C4-2B (cell line): ENCODE measurements around the gene SQSTM1.

Experiments
- H3K27ac ChIP-seq: fragments of 450-650 bp; 2 replicates; pipeline ENCODE4 v1.5.1; 2017
- ZFX ChIP-seq: fragments of 450-650 bp; IDR thresholded peaks from 2 replicates; pipeline ENCODE4 v1.6.1; 2017
- TF ChIP-seq, protein P1 (sequence below): fragments of 450-650 bp; conservative IDR thresholded peaks from 2 replicates; pipeline ENCODE4 v1.5.1; 2017; ENCODE audit warnings: mild to moderate bottlenecking

Gene SQSTM1

DNA sequence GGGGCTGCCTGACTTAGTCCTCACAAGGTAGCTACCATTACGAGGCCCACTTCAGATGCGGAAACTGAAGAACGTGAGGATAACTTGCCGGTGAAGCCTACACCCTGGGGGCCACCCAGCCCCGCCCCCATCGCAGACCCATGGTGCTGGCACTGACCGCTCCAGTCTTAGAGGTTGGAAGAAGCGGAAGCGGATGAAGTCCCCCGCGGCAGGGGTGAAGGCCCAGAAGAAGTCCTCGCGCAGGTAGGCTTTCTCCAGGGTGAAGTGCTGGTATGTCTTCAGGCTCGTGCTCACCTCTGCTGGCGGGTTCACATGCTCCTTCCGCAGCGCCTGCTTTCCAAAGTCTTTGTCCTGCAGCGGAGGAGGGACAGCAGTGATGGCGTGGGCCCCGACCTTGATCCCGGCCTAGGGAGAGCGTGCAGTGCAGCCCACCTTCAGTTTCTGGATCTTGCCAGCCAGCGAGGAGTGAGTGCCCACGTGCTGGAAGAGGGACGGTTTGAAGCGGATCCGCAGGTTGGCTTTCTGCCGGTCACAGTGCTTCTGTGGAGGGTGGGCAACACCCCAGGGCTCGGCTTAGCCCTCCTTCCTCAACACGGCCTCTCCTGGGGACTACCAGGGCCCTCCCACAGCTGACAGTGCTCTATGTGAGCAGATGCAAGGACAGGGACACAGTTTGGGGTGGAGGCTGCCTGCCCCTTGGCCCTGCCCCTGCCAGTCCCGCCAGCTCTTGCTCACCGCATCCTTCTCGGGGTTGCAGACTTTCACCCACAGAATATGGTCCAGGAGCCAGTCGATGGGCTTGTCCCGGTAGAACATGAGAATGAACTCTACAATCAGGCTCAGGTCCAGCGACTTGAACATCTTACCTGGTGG lies 21.7 kb upstream of the SQSTM1 start:
- TF ChIP-seq, protein P1, sequence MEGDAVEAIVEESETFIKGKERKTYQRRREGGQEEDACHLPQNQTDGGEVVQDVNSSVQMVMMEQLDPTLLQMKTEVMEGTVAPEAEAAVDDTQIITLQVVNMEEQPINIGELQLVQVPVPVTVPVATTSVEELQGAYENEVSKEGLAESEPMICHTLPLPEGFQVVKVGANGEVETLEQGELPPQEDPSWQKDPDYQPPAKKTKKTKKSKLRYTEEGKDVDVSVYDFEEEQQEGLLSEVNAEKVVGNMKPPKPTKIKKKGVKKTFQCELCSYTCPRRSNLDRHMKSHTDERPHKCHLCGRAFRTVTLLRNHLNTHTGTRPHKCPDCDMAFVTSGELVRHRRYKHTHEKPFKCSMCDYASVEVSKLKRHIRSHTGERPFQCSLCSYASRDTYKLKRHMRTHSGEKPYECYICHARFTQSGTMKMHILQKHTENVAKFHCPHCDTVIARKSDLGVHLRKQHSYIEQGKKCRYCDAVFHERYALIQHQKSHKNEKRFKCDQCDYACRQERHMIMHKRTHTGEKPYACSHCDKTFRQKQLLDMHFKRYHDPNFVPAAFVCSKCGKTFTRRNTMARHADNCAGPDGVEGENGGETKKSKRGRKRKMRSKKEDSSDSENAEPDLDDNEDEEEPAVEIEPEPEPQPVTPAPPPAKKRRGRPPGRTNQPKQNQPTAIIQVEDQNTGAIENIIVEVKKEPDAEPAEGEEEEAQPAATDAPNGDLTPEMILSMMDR, result no peak
- no peak for TF ChIP-seq ZFX
- H3K27ac ChIP-seq, result no peak overlapping the region

DNA sequence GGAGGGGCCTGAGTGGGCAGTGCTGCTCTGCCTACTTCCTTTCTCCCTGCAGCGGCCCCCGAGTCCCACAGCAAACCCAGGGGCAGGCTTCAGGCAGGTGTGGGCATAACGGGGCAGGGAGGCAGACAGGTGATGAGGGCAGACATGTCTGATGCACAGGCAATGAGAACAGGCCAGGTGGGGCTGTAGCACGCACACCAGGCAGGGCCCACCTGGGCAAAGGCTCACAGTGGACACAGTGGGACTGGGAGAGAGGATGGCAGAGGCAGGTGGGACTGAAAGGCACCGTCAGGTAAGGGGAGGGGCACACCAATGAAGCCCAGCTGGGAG lies 21.1 kb upstream of the SQSTM1 start:
- H3K27ac ChIP-seq, result no peak overlapping the region
- no peak for TF ChIP-seq ZFX
- TF ChIP-seq, protein P1, result no peak

DNA sequence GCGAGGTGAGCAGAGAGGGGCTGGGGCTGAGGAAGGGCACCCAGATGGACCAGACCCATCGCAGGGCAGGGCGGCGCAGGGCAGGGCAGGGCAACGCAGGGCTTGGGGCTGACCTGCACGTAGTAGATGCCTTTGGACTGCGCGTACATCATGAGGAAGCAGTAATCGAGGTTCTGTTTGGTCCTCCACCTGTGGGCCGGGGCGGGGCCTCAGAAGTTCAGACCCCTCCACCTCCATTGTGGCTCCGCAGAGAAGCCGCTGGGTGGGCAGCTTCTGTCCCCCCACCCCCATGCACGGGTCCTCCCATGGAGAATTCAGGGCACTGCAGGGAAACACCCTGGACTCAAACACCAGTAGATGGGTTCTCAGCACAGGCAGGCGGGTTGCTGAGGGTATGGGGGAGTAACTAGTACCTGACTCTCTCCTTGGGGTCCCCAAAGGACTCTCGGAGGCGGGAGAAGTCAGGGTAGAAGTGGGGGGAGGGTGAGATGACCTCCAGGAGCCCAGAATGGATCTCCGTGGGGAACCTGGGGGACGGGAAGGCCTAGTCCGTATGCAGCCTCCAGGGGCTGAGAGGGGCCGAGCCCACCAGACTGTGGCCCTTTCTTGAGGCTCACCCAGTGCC lies 20.5 kb upstream of the SQSTM1 start:
- H3K27ac ChIP-seq, result no peak overlapping the region
- TF ChIP-seq, protein P1, result no peak
- TF ChIP-seq ZFX, result no peak

DNA sequence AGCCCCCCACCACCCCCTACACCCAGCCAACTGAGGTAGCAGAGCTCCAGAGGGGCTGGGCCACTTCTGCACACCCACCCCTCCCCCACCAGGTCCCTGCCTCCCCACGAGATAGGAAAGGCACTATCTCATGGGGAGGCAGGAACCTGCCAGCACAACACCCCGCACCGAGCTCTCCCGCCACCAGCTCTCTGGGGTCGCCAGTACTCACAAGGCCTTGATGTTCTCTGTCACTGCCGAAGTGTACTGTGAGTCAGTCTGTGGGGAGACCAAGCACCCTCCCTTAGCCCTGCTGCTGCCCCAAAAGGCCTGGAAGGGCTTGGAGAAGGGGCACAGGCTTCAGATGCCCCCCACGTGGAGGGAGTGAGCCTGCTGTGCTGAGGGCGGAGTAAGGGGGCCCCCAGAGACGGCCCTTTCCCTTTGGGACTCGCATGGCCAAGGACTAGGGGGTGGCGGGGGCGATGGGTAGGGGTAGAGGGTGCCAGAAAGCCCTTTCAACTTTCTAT lies 20.0 kb upstream of the SQSTM1 start:
- H3K27ac ChIP-seq, result no peak overlapping the region
- TF ChIP-seq ZFX, result no peak
- TF ChIP-seq, protein P1, result no peak

DNA sequence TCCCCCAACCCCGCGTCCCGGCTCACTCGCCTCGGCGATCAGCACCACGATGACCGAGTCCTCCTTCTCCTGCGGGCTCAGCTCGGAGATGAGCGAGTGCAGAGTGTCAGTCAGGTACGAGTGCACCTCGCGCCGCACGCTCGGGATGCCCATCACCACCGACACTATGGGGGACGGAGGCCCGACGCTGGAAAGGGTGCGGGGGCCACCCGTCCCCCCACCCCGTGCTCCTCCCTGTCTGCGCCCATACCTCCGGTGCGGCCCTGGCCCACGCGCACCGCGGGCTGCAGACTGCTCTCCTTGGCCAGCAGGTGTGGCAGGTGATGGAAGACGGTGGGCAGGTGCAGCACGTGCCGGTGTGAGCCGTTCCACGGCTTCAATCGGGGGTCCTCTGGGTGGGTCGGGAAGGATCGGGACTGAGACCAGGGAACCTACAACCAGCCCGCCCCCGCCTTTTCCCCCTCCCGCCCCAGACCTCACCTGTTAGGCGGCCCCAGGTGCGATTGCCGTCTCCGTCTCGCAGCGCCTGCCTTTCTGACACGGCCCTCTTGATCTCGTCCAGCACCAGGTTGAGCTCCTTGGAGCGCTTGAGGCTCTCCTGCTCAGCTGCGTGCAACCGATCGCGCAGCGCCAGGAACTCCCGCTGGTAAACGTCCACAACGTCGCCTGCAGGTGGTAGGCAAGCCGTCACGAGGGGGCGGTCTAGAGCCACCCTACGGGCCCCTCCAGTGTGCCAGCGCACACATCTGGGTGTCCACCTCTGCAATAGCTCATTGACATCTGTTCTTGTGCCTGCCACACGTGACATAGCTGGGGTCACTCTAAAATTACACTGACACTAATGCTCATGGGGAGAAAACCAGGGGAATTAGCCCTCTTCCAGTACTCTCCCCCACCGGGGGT lies 19.1 kb upstream of the SQSTM1 start:
- no peak overlapping the region for H3K27ac ChIP-seq
- TF ChIP-seq, protein P1, result no peak; the same call in 1 of the 2 replicates
- no peak for TF ChIP-seq ZFX

DNA sequence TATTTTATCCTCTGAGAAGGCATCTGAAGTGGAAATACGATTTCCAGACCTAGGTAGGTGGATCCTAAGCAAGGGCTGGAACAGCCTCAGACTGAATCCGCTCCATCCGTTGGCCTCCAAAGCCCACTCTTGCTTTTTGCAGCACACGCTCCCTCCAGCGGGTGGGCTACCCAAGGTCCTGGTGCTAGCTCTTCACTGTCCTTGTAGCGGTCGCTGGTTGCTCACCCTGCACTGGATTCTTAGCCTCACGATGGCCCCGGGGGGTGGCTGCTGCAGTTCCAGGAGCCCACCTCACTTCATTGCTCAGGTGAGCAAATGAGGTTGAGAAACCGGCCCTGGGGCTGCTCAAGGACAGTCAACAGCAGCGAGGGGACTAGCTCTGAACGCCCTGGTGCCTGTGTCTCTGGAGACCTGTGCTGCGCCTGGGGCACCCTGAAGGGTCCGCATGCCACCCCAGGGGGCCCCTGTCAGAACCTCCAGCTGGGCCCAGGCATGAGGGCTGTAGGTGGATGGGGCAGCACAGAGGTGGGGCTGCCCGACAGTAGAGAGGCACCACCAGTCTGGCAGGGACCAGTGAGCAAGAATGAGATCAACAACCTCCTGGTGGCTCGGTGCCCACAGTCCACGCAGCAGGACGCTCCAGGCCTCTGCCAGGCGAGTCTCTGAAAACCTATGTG lies 18.4 kb upstream of the SQSTM1 start:
- TF ChIP-seq, protein P1, result no peak
- no peak for TF ChIP-seq ZFX
- no peak overlapping the region for H3K27ac ChIP-seq
